Testis (tissue), 2 donors: ENCODE measurements around the gene FAM184A.

ENCODE experiments used
- POLR2A ChIP-seq: fragments of 450-650 bp; IDR thresholded peaks from one replicate; pipeline ENCODE4 v1.6.1; 2017; ENCODE audit warnings: antibody characterized with exemption, mild to moderate bottlenecking, moderate library complexity
- TF ChIP-seq, protein P1 (sequence below), 3 experiments: fragments of 450-650 bp in 2 of 3; fragments of 200-600 bp in 1 of 3; sonication (generic) in 1 of 3; IDR thresholded peaks; one replicate each; pipeline ENCODE4 v1.5.1; 2016 to 2019; ENCODE audit warnings: antibody characterized with exemption in 3 of 3, mild to moderate bottlenecking in 2 of 3, moderate library complexity in 1 of 3

DNA sequence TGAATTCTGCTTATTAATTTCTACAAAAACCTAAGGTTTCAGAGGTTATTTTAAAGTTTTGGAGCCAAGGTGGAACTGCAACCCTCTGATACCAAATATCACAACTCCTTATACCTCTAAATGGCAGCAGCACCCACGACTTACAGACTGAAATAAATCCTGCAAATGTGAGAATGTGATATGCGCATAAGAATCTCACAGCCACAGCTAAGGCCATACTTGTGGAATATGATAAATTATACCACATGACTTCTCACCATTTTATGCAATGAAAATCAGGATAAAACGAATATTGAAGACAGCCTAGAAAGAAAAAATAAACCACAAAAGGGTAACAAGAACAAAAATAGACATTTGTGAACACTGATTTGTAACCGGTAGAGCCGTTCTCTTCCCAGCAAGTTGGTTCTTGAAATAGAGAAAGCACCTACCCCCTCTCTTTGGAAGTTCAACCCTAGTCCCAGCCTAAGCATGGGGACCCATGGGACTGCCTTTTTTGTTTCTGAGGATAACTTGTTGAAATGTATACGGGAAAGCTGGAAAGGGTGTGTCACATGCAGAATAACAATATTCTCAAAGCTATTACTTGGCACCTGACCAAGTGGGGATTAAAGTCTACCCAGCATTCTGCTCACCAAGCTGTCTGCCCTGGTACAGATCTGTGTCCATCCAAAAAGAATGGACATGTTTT is 96.4 kb downstream of the FAM184A start:
- TF ChIP-seq, protein P1, sequence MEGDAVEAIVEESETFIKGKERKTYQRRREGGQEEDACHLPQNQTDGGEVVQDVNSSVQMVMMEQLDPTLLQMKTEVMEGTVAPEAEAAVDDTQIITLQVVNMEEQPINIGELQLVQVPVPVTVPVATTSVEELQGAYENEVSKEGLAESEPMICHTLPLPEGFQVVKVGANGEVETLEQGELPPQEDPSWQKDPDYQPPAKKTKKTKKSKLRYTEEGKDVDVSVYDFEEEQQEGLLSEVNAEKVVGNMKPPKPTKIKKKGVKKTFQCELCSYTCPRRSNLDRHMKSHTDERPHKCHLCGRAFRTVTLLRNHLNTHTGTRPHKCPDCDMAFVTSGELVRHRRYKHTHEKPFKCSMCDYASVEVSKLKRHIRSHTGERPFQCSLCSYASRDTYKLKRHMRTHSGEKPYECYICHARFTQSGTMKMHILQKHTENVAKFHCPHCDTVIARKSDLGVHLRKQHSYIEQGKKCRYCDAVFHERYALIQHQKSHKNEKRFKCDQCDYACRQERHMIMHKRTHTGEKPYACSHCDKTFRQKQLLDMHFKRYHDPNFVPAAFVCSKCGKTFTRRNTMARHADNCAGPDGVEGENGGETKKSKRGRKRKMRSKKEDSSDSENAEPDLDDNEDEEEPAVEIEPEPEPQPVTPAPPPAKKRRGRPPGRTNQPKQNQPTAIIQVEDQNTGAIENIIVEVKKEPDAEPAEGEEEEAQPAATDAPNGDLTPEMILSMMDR (IDR thresholded peaks at IDR 0.05), result no peak
- TF ChIP-seq POLR2A, result no peak
